OCI-LY7 (cell line): Measurements from ENCODE around the gene FAM135A. TPM values are rescaled to one million over a fixed set of nuclear protein-coding genes. Genes with fewer than 3 reads are reported as not detected.

Experiments
- BruUV-seq: library from RNA; stranded (reverse); fragments of 400-500 nt; replicated peaks from 2 replicates; lab custom pipeline; 2021; lab: Mats Ljungman, UMichigan
- CTCF ChIA-PET: fragments of 300-600 bp; sonication (Branson Sonifier 250); formaldehyde crosslinking; loops from one replicate; lab custom pipeline; 2022; ENCODE audit warnings: antibody characterized with exemption; ENCODE audit not compliant: unreplicated experiment; lab: Charles Lee
- POLR2A ChIA-PET: fragments of 300-600 bp; sonication (Branson Sonifier 250); formaldehyde crosslinking; loops from one replicate; lab custom pipeline; 2022; ENCODE audit warnings: antibody characterized with exemption; lab: Charles Lee
- DNase-seq: peaks from one replicate; pipeline ENCODE4 v3.0.0-alpha.2; 2015; ENCODE audit warnings: low spot score
- H2AFZ ChIP-seq: fragments of 200-600 bp; sonication (generic), shearing (Covaris generic); 2 replicates; pipeline ENCODE4 v1.6.1; 2014; ENCODE audit warnings: mild to moderate bottlenecking, antibody characterized with exemption, low read length, moderate library complexity
- H3K27ac ChIP-seq: fragments of 200-600 bp; sonication (generic); 2 replicates; pipeline ENCODE4 v1.5.1; 2014; ENCODE audit warnings: mixed run types, low read depth, mild to moderate bottlenecking, moderate library complexity, low read length, inconsistent platforms; ENCODE audit not compliant: poor library complexity, severe bottlenecking
- H3K36me3 ChIP-seq: fragments of 200-600 bp; sonication (generic); 2 replicates; pipeline ENCODE4 v1.6.1; 2014; ENCODE audit warnings: mild to moderate bottlenecking, antibody characterized with exemption, low read length, moderate library complexity, mixed read lengths; ENCODE audit not compliant: insufficient read depth
- H3K4me1 ChIP-seq: fragments of 200-600 bp; sonication (generic); 2 replicates; pipeline ENCODE4 v1.5.1; 2014; ENCODE audit warnings: mild to moderate bottlenecking, low read length; ENCODE audit not compliant: insufficient read depth, poor library complexity, severe bottlenecking
- H3K4me2 ChIP-seq: fragments of 200-600 bp; sonication (generic); 2 replicates; pipeline ENCODE4 v1.6.1; 2014; ENCODE audit warnings: mild to moderate bottlenecking, low read length
- H3K4me3 ChIP-seq: fragments of 200-600 bp; sonication (generic); 2 replicates; pipeline ENCODE4 v1.5.1; 2014; ENCODE audit warnings: mild to moderate bottlenecking, low read depth, low read length; ENCODE audit not compliant: poor library complexity, severe bottlenecking
- H3K79me2 ChIP-seq: fragments of 200-600 bp; sonication (generic); 2 replicates; pipeline ENCODE4 v1.6.1; 2016; ENCODE audit warnings: low read depth, mild to moderate bottlenecking, low read length, moderate library complexity, mixed read lengths; ENCODE audit not compliant: insufficient read depth
- H3K9me2 ChIP-seq: fragments of 200-600 bp; sonication (generic); 2 replicates; pipeline ENCODE4 v1.6.1; 2016; ENCODE audit warnings: mild to moderate bottlenecking, low read length, mixed read lengths; ENCODE audit not compliant: insufficient read depth
- H3K9me3 ChIP-seq: fragments of 200-600 bp; sonication (generic); 2 replicates; pipeline ENCODE4 v1.6.1; 2014; ENCODE audit warnings: mild to moderate bottlenecking, mixed run types, low read length, mixed read lengths
- H4K20me1 ChIP-seq: fragments of 200-600 bp; sonication (generic); 2 replicates; pipeline ENCODE4 v1.6.1; 2014; ENCODE audit warnings: mild to moderate bottlenecking, antibody characterized with exemption, low read length, moderate library complexity, mixed read lengths; ENCODE audit not compliant: insufficient read depth
- EZH2phosphoT487 ChIP-seq: fragments of 200-600 bp; sonication (generic); IDR thresholded peaks from 2 replicates; pipeline ENCODE4 v1.6.1; 2018; ENCODE audit warnings: low read depth, borderline replicate concordance, mild to moderate bottlenecking, mixed run types, antibody characterized with exemption, low read length, moderate library complexity, mixed read lengths
- intact Hi-C: fragments of 100-400 bp; cut with micrococcal nuclease; formaldehyde crosslinking; loops from one replicate; pipeline ENCODE4 v1.10.0; 2022; ENCODE audit not compliant: unreplicated experiment
- total RNA-seq, 2 experiments: library from RNA; depleted of rRNA in 1 of 2; stranded (reverse); fragments of >200 nt in 1 of 2; shearing (Covaris generic) in 1 of 2; gene quantifications; 2 replicates each; pipeline ENCODE4 v1.2.3, GENCODE V29; 2014 to 2022
- TF ChIP-seq, protein P1 (sequence below): fragments of 200-600 bp; sonication (generic); conservative IDR thresholded peaks from 2 replicates; pipeline ENCODE4 v1.5.1; 2014; ENCODE audit warnings: mild to moderate bottlenecking, antibody characterized with exemption, low read length, moderate library complexity, mixed read lengths

The FAM135A gene
- total RNA-seq, 2 experiments from 2014 or later = 35.5 to 66.2 TPM

- intact Hi-C loops = loop anchor here (5.0 to 10.0 kb wide), 3 partner anchors 155 to 530 kb away; partner anchors contain the start of gene SDHAF4
- ChIA-PET CTCF (interaction anchor here (0.5 to 0.7 kb wide), 6 partner anchors 14 to 844 kb away, joined by 3 to 10 read pairs (median 4); no protein-coding TSS in a partner anchor), POLR2A (interaction anchor here (0.6 to 3.5 kb wide), 16 partner anchors 9 to 1203 kb away, joined by 3 to 18 read pairs (median 3); partner anchors contain the start of genes SDHAF4 and SMAP1)
- H3K9me3 ChIP-seq = no peaks in the 10 kb centered on the region
- no peaks in the 10 kb centered on the region for H3K9me2 ChIP-seq
- H3K36me3 ChIP-seq = peaks cover 9% of the 10 kb centered on the region
- TF ChIP-seq, protein P1, sequence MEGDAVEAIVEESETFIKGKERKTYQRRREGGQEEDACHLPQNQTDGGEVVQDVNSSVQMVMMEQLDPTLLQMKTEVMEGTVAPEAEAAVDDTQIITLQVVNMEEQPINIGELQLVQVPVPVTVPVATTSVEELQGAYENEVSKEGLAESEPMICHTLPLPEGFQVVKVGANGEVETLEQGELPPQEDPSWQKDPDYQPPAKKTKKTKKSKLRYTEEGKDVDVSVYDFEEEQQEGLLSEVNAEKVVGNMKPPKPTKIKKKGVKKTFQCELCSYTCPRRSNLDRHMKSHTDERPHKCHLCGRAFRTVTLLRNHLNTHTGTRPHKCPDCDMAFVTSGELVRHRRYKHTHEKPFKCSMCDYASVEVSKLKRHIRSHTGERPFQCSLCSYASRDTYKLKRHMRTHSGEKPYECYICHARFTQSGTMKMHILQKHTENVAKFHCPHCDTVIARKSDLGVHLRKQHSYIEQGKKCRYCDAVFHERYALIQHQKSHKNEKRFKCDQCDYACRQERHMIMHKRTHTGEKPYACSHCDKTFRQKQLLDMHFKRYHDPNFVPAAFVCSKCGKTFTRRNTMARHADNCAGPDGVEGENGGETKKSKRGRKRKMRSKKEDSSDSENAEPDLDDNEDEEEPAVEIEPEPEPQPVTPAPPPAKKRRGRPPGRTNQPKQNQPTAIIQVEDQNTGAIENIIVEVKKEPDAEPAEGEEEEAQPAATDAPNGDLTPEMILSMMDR = no peak
- no peak for TF ChIP-seq EZH2phosphoT487
- peak overlapping the region; percentile 64 for H3K27ac ChIP-seq
- BruUV-seq = TSS peak; percentile 97
- H3K4me1 ChIP-seq = peaks cover 18% of the 10 kb centered on the region
- peaks cover 36% of the 10 kb centered on the region for H3K79me2 ChIP-seq
- H4K20me1 ChIP-seq = peaks cover 10% of the 10 kb centered on the region; the same call in 1 of the 2 replicates
- peak overlapping the region; percentile 75 for H3K4me3 ChIP-seq
- DNase-seq = no peak
- H2AFZ ChIP-seq = peak overlapping the region; percentile 86
- peak overlapping the region; percentile 87 for H3K4me2 ChIP-seq
Observed at GRCh38 chr6:70412252-70413113, 825 bp upstream of the FAM135A start.

DNA sequence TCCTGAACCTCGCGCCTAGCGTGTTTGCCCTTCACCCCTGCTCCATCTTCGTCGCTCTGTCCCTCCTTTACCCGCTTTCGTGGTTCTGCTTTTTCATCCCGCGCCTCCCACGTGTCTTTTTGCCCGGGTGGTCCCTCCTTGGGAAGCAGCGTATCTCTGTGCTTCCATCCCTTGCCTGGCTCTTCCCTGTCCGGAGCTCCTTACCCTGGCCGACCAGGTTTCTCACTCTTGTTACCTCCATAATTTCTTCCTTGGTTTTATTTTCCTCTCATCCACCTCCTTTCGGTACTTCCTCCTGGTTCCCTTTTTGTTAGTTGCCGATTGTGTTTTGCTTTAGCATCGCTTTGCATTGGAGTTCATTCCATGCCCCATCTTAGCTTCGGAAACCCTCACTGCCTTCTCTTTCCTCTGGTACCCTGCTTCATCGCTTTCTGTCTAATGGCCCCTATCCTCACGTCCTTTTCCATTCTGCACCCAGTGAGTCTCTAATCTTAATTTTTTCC is 735 bp downstream of the FAM135A start:
- Histone ChIP-seq H3K4me2 (peak overlapping the region; percentile 85), H3K27ac (peak overlapping the region; percentile 45), H4K20me1 (peaks cover 10% of the 10 kb centered on the region; the same call in 1 of the 2 replicates), H3K36me3 (peaks cover 24% of the 10 kb centered on the region), H3K9me2 (no peaks in the 10 kb centered on the region), H3K79me2 (peaks cover 50% of the 10 kb centered on the region), H3K4me1 (peaks cover 18% of the 10 kb centered on the region), H2AFZ (peak overlapping the region; percentile 70; the same call in 1 of the 2 replicates), H3K4me3 (peak overlapping the region; percentile 75), H3K9me3 (no peaks in the 10 kb centered on the region)
- peak; percentile 43 for DNase-seq
- no TSS peak for BruUV-seq
- intact Hi-C loops = loop anchor here (2.0 to 10.0 kb wide), 4 partner anchors 153 to 532 kb away; partner anchors contain the start of gene SDHAF4
- ChIA-PET CTCF (no interaction called here), POLR2A (interaction anchor here (0.6 to 3.5 kb wide), 10 partner anchors 10 to 274 kb away, joined by 3 to 18 read pairs (median 4); partner anchors contain the start of gene SMAP1)
- TF ChIP-seq EZH2phosphoT487 = no peak
- TF ChIP-seq, protein P1 = no peak
